HG03280 (cell line): ENCODE measurements around the gene CNOT6.

Source experiments
- ATAC-seq: cut with Tn5 transposase; IDR thresholded peaks from one replicate; pipeline ENCODE4 v1.9.1; 2021; ENCODE audit warnings: mild to moderate bottlenecking, moderate library complexity; ENCODE audit not compliant: unreplicated experiment

Gene CNOT6

DNA sequence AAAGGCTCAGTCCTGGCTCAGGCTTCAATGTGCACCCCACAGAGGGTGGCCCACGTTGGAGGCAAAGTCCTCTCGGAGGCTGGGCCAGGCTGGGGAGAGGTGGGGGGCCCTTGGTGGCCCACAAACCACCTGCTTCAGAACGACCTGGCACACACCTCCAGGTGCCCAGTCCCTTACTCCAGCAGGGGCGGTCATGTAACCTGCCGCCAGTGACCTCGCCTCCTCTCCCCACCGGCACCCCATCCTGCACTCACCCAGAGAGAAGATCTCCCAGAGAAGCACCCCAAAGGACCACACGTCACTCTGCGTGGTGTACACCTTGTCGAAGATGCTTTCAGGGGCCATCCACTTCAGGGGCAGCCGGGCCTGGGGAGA, 119.6 kb downstream of the CNOT6 start:
- no peak for ATAC-seq

DNA sequence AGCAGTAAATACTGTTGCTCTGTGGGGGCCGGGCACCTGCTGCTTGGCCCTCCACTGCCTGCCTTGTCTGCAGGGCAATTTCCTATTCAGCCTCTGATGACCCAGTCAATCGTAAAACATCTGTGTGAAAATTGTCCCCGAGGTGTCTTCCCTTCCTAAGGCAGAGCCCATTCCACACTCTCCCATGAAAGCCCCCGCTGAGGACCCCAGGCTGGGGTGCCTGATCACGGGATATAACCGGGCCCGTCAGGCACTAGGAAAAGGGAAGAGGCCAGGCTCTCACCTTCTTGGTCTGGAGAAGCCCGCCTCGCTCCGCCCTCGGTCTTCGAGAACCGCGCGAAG, 124.3 kb downstream of the CNOT6 start:
- no peak for ATAC-seq

DNA sequence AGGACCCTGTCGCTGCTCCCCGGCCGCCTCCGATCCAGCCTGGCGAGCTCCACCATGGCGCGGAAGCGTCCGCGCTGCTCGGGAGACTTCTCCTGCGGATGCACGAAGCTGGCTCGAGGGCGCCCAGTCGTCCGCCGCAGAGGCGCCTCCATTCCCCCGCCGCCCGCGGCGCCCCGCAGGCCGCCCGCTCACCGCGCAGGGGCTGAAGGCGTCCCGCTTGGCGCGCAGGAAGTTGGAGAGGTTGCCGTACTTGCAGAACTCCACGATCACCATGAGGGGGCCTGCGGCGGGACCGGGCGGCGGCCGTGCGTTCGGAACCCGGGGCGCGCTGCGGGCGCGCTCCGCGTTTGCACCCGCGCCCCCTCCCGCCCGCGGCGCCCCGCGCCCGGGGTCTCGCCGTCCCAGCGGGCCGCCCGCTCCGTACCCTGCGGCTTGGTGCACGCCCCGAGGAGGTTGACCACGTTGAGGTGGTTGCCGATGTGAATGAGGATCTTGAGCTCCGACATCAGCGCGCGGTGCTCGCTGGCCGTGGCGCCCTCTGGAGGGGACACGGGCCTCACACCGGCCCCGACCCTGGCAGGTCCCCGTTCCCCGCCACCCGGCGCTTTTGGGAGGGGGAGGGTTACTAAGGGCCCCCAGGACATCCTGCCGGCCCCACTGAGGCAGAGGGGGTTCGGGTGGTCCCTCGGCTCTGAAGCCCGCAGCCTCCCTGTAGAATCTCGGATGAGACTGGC, 124.8 kb downstream of the CNOT6 start:
- peak; percentile 44 for ATAC-seq

DNA sequence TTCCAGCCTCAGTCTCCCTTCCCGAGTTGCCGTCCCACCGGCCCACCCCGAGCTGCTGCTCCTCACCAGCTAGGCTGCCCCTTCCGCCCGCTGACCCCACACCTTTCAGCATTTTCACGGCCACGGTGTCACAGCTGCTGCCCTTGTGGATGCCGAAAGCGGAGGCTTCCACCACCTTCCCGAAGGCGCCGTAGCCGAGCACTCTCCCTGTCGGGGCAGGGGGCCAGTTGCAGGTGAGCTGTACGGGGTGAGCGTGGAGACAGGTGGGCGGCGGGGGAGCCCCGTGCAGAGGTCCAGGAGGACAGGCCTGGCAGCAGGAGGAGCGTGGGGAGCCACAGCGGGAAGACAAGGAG, 125.4 kb downstream of the CNOT6 start:
- no peak for ATAC-seq

DNA sequence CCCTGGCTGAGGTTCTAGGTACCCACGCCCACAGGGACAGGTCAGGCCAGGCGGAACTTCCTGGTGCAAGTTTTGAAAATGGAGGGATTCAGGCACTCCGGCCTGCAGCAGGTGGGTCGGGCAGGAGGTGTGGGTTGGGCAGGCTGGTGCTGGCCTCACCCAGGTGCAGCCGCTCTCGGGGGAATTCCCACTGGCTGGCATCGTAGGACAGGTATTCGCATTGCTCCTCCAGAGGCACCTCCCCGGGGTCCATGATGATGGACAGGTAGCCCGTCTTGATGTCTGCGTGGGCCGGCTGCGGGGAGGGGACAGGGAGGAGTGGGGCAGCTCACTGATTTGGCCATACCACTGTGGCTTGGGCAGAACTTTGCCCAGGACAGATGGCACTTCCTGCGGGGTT, 125.8 kb downstream of the CNOT6 start:
- ATAC-seq = no peak

DNA sequence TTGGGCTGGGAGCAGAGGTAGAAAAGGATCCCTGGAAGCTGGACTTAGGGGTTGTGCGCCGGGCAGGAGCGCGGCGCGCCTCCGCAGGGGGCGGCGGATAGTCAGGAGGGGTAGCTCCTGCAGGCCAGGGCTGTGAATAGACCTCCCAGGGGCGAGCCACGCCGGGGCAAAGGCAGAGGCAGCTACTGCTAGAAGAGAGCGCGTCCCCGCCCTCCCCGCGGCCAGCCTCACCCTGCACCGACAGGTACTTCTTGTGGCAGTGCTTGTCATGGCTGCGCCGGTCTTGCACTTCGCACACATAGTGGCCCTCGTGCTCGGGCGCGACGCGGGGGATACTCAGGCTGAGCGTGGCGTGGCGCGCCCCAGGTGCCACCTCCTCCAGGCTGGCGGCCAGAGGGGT, 127.1 kb downstream of the CNOT6 start:
- ATAC-seq = no peak

DNA sequence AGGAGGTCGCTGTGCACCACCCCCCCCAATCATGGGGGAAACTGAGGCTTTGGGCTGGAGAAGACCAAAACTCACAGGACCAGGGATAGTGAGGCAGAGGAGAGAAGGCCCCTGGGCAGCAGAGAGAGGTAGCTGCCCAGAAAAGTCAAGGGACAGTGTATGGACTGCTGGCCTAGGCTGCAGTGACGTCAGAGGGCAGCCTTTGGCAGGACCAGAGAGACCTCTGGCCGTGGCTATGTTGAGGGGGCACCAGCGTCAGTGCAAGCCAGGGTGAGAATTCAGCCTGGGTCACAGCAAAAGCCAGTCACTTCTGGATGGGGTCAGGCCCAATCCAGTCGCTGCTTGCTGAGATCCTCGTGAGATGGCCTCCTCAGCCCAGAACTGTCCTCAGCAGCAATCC, 128.7 kb downstream of the CNOT6 start:
- no peak for ATAC-seq

DNA sequence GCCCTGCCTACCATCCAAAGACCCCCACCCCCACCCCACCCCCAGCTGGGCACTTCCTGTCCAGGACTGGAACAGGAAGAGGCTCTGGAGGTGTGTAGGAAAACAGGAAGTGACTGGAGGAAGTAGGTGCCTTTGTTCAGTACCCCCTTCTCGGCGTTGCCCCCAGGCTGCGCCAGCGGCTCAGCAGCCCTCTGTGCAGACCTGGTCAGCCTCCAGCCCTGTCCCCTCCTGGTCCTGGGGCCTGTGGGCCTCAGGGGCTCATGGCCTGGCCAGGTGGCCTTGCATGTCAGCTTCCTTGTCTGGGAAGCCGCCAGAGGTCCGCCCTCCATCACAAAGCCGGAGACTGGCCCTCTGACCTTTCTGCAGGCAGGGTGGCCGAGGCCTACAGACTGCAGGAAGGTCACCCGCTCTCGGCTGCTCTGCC, 129.2 kb downstream of the CNOT6 start:
- no peak for ATAC-seq

DNA sequence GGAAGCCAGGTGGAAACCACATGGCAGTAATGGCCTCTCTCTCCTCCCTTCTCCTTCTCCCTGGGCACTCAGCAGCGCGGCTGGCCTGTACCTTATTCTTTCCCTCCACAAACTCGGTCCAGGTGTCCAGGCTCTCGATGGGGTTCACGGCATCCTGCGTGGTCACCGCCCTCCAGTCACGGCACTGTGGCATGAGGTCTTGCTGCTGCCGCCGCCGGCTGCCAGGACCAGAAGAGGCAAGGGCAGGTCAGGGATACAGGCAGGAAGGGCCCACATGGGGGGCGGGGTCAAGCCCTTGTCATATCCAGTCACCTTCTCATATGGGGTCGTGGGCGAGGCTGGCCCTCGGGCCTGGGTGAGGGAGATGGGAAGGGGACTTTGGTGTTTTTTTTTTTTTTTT, 129.7 kb downstream of the CNOT6 start:
- ATAC-seq = no peak

DNA sequence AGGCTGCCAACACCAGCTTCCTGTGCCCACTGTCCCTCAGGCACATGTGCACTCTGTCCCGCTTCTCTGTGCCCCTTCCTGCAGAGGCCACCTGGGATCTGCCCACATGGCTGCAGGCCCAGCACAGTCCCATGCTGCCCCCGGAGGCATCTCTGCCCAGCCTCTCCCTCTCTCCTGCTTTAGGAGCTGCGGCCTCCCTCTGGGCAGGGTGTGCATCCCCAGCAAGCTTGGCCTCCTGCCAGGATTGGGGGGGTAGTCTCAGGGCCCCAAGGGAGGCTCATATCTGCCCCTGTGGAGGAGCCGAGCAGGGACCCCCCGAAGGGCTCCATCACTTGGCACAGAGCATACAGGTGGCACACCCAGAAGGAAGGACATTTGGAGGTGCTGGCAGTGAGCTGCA, 130.4 kb downstream of the CNOT6 start:
- ATAC-seq = no peak

DNA sequence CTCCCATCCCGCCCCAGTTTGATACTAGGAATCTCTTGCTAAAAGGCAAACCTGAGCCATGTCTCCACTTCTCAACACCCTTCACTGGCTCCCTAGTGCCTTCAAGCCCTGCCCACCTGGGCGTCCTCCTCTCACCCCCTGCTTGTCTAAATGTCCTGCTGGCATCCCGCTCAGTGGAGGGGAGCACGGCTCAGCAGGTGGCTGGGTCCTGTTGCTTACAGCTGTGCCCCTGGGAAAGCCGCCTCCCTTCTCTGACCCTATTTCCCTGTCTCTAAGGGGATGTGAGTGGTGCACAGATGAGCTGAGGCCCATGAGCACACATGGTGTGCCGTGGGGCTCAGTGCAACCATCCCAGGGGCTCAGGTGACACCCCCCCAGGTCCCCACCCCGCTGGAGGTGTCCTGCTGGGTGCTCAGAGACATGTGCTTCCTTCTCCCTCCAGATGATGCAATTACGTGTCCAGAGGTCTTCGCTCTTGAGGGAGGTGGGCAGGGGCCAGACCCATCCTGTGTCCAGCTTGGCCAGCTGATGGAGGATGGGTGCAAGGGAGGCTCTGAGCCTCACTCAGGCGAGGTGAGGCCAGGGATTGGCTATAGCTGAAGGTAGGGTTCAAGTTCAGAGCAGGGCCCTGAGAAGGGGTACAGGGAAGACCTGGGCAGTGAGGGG, 131.1 kb downstream of the CNOT6 start:
- no peak for ATAC-seq

DNA sequence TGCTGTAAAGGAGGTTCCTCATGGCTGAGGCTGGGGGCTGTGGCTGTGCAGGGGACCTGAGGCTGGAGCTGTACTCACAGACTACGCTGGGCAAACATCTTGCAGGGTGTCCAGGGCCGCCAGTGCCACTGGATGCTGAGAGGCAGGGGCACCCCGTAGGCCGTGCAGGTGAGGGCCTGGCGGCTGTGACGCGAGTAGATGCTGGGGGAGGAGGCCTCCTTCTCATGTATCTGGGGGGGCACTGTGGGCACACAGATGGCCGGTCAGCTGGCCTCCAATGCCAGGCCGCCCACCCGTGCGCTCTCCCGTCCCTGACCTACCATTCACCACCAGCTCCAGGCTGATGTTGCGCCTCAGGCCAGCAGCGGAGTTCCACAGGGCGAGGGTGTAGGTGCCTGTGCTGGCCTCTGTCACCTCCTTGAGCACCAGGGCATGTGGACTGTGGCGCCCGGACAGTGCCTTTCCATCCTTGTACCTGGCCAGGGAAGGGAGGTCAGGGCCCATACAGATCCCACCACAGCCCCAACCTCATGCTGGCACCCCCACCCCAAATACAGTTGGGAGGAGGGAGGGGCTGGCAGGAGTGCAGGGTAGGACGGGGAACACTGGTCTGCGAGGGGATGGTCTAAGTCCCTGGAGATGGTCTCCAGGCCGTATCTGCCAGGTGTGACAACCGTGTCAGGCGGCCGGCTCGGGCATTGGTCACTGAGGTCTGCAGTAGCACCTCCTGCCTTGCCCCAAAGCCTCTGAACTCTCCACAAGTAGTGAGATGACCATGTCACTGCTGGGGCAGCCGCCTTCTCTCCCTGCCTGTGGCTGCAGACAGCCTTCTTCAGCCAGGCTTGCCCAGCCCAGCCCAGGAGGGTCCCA, 131.8 kb downstream of the CNOT6 start:
- no peak for ATAC-seq

DNA sequence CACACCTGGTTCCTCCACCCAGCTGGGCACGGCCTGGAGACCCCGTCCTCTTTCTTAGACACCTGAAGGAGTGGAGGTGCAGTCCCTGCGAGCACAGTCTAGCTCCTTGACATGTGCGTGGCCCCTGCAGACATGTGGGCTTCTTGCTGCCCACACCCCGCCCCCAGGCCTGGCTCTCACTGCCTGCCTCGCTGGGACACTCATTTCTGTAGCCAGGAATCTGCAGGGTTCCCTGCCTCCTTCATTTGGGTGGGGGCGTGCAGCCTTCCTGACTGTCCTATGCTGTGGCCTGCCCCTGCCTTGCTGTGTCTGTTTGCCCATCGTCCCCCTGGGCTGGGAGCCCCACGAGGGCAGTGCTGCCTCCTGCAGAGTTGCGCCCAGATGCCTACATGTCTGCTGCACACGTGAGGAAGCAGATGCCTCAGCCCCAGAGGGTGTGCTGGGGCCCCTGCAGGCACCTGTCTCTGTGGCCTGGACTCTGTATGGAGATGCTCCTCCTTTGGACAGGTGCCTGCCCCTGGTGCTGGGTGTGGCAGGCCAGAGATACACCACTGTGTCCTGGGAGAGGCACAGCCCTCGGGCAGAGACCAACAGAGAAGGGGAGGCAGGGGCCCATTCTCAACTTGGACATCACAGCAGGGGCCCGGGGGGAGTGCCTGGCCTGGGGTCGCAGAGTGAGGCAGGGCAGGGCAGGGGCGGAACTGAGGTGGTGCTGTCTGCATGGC, 132.6 kb downstream of the CNOT6 start:
- no peak for ATAC-seq

DNA sequence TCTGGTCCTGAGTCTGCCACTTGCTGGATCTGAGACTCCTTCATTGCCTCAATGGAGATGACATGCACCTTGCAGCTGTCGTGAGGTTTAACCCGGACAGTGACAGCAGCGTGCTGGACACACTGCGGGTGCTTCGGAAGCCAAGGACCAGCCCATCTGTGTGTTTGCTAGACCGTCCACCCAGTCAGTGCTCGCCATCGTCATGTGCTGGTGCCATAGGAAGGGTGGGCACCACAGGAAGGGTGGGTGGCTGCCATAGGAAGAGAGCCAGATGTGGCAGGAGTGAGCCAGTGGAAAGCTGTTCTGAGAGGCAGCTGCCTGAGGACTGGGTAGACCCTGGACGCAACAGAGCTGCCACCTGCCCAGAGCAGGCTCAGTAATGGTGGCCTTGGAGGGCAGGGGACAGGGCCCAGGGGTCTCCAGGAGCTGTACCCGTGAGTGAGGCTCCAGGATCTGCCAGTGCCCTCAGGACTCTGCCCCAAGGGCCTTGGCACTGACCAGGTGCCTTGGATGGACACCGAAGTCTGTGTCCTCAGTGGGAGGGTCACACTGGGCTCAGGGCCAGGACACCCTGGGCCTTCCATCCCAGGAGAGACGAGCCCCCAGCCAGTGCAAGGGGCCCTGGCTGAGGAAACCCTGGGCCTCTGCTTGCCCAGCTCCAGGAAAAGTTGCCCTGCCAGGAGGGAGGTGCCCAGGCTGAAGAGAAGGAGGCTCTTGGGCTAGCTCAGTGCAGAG, 133.4 kb downstream of the CNOT6 start:
- no peak for ATAC-seq
